H9 (cell line): ENCODE results near the gene PLBD1. TPM values are rescaled to one million over a fixed set of nuclear protein-coding genes. Genes with fewer than 3 reads are reported as not detected.
A peak's percentile ranks its signal among the peaks of the same experiment; 100 is the strongest.

Source experiments
- DNase-seq: peaks from one replicate; pipeline ENCODE4 v3.0.0-alpha.2; 2017
- H2AFZ ChIP-seq: one replicate; pipeline ENCODE4 v1.6.1; 2013; ENCODE audit warnings: mild to moderate bottlenecking, low read length, control low read depth, moderate library complexity
- H2AK5ac ChIP-seq: 2 replicates; pipeline ENCODE4 v1.6.1; 2013; ENCODE audit warnings: low read length, control low read depth, mixed read lengths; ENCODE audit not compliant: insufficient read length
- H2BK120ac ChIP-seq: one replicate; pipeline ENCODE4 v1.6.1; 2013; ENCODE audit warnings: low read depth, mild to moderate bottlenecking, low read length, control low read depth, inconsistent platforms; ENCODE audit not compliant: poor library complexity, severe bottlenecking
- H2BK12ac ChIP-seq: 2 replicates; pipeline ENCODE4 v1.6.1; 2013; ENCODE audit warnings: low read length, control low read depth, mixed read lengths, low read depth; ENCODE audit not compliant: insufficient read length
- H2BK15ac ChIP-seq: 2 replicates; pipeline ENCODE4 v1.6.1; 2013; ENCODE audit warnings: low read depth, low read length, control low read depth
- H2BK20ac ChIP-seq: one replicate; pipeline ENCODE4 v1.6.1; 2013; ENCODE audit warnings: low read depth, mild to moderate bottlenecking, low read length, control low read depth, inconsistent platforms; ENCODE audit not compliant: poor library complexity, severe bottlenecking
- H2BK5ac ChIP-seq: 2 replicates; pipeline ENCODE4 v1.6.1; 2013; ENCODE audit warnings: low read length, control low read depth, mixed read lengths; ENCODE audit not compliant: insufficient read length
- H3K14ac ChIP-seq: 2 replicates; pipeline ENCODE4 v1.6.1; 2013; ENCODE audit warnings: low read length, control low read depth; ENCODE audit not compliant: insufficient read depth
- H3K18ac ChIP-seq: 2 replicates; pipeline ENCODE4 v1.6.1; 2013; ENCODE audit warnings: low read depth, mild to moderate bottlenecking, mixed read lengths, low read length, control low read depth; ENCODE audit not compliant: insufficient read length
- H3K23ac ChIP-seq: 2 replicates; pipeline ENCODE4 v1.6.1; 2013; ENCODE audit warnings: low read length, control low read depth, mixed read lengths, low read depth; ENCODE audit not compliant: insufficient read length
- H3K23me2 ChIP-seq: 2 replicates; pipeline ENCODE4 v1.6.1; 2013; ENCODE audit warnings: low read depth, mild to moderate bottlenecking, mixed read lengths, low read length, control low read depth; ENCODE audit not compliant: insufficient read length, poor library complexity, severe bottlenecking
- H3K27ac ChIP-seq: 2 replicates; pipeline ENCODE4 v1.5.1; 2013; ENCODE audit warnings: low read length, control low read depth, mixed read lengths, low read depth; ENCODE audit not compliant: insufficient read length
- H3K27me3 ChIP-seq: 2 replicates; pipeline ENCODE4 v1.6.1; 2013; ENCODE audit warnings: low read length, control low read depth, inconsistent platforms; ENCODE audit not compliant: insufficient read depth
- H3K4ac ChIP-seq: 2 replicates; pipeline ENCODE4 v1.6.1; 2013; ENCODE audit warnings: low read depth, mild to moderate bottlenecking, control low read depth, inconsistent platforms, low read length, moderate library complexity
- H3K4me1 ChIP-seq: 2 replicates; pipeline ENCODE4 v1.6.1; 2013; ENCODE audit warnings: low read length, control low read depth, inconsistent platforms; ENCODE audit not compliant: insufficient read depth
- H3K4me2 ChIP-seq: 2 replicates; pipeline ENCODE4 v1.6.1; 2013; ENCODE audit warnings: low read length, control low read depth, mixed read lengths; ENCODE audit not compliant: insufficient read length, insufficient read depth
- H3K56ac ChIP-seq: 2 replicates; pipeline ENCODE4 v1.6.1; 2013; ENCODE audit warnings: low read depth, mild to moderate bottlenecking, mixed read lengths, low read length, control low read depth; ENCODE audit not compliant: insufficient read length
- H3K79me1 ChIP-seq: 2 replicates; pipeline ENCODE4 v1.6.1; 2013; ENCODE audit warnings: low read depth, mild to moderate bottlenecking, moderate library complexity, low read length, control low read depth, inconsistent platforms; ENCODE audit not compliant: insufficient read depth, poor library complexity, severe bottlenecking
- H3K79me2 ChIP-seq: 2 replicates; pipeline ENCODE4 v1.6.1; 2013; ENCODE audit warnings: low read length, control low read depth, inconsistent platforms; ENCODE audit not compliant: insufficient read depth
- H3K9ac ChIP-seq: 2 replicates; pipeline ENCODE4 v1.6.1; 2013; ENCODE audit warnings: low read length, control low read depth, mixed read lengths; ENCODE audit not compliant: insufficient read length; ENCODE audit errors: extremely low read depth
- H3K9me3 ChIP-seq: one replicate; pipeline ENCODE4 v1.6.1; 2013; ENCODE audit warnings: low read depth, low read length, inconsistent platforms; ENCODE audit not compliant: control insufficient read depth
- H3T11ph ChIP-seq: one replicate; pipeline ENCODE4 v1.6.1; 2013; ENCODE audit warnings: mild to moderate bottlenecking, low read length, control low read depth, inconsistent platforms
- H4K20me1 ChIP-seq: one replicate; pipeline ENCODE4 v1.6.1; 2013; ENCODE audit not compliant: control insufficient read depth, insufficient read length, insufficient read depth
- H4K5ac ChIP-seq: 2 replicates; pipeline ENCODE4 v1.6.1; 2013; ENCODE audit warnings: low read depth, mild to moderate bottlenecking, mixed read lengths, low read length, control low read depth; ENCODE audit not compliant: insufficient read length
- H4K8ac ChIP-seq: replicated peaks from 2 replicates; pipeline ENCODE4 v1.6.1; 2013; ENCODE audit warnings: low read length, control low read depth, mixed read lengths, low read depth; ENCODE audit not compliant: insufficient read length
- H4K91ac ChIP-seq: 2 replicates; pipeline ENCODE4 v1.6.1; 2013; ENCODE audit warnings: low read depth, mild to moderate bottlenecking, moderate library complexity, mixed read lengths, low read length, control low read depth; ENCODE audit not compliant: insufficient read length
- H3K27ac Mint-ChIP-seq, 3 experiments: 2 replicates in 2 of 3; 3 replicates in 1 of 3; pipeline ENCODE4 v1.8.0; 2020 to 2021; ENCODE audit warnings: mixed read lengths in 3 of 3, mild to moderate bottlenecking in 1 of 3, moderate library complexity in 1 of 3
- H3K27me3 Mint-ChIP-seq: 2 replicates; pipeline ENCODE4 v1.8.0; 2021; ENCODE audit warnings: low read depth, mild to moderate bottlenecking, moderate library complexity, mixed read lengths
- H3K36me3 Mint-ChIP-seq, 3 experiments: 2 replicates in 2 of 3; 3 replicates in 1 of 3; pipeline ENCODE4 v1.8.0; 2020 to 2021; ENCODE audit warnings: low read depth in 3 of 3, mixed read lengths in 3 of 3; ENCODE audit not compliant: insufficient read depth in 1 of 3
- H3K4me1 Mint-ChIP-seq, 2 experiments: 2 replicates each; pipeline ENCODE4 v1.8.0; 2020; ENCODE audit warnings: mixed read lengths in 2 of 2
- H3K4me3 Mint-ChIP-seq, 2 experiments: 2 replicates in 1 of 2; 3 replicates in 1 of 2; pipeline ENCODE4 v1.8.0; 2020 to 2021; ENCODE audit warnings: mild to moderate bottlenecking in 2 of 2, mixed read lengths in 2 of 2, moderate library complexity in 1 of 2
- H3K9me3 Mint-ChIP-seq, 2 experiments: 2 replicates in 1 of 2; 3 replicates in 1 of 2; pipeline ENCODE4 v1.8.0; 2020; ENCODE audit warnings: mild to moderate bottlenecking in 2 of 2, mixed read lengths in 2 of 2, moderate library complexity in 1 of 2
- CTCF ChIP-seq: fragments of 200-600 bp; sonication (generic); conservative IDR thresholded peaks from 3 replicates; pipeline ENCODE4 v1.8.0; 2021; ENCODE audit warnings: antibody characterized with exemption, mild to moderate bottlenecking
- WGBS: extraction: QIAGEN DNeasy Blood & Tissue Kit; methylation state at CpG from one replicate; pipeline ENCODE4 v1.1.7; 2013; ENCODE audit warnings: missing lambda C conversion rate, low lambda C conversion rate, mixed read lengths; ENCODE audit not compliant: insufficient read length; ENCODE audit errors: extremely low coverage; 5-methylcytosine and 5-hydroxymethylcytosine counted together
- total RNA-seq: library from RNA; stranded (reverse); gene quantifications from 2 replicates; pipeline ENCODE4 v1.2.1, GENCODE V29; 2021

PLBD1 gene
- total RNA-seq, 1 experiment from 2014 or later = 15.5 TPM

GRCh38 chr12:14532152-14532551, 35.5 kb downstream of the PLBD1 start:
- Histone ChIP-seq H3K9ac (no peak overlapping the region), H2BK5ac (no peak overlapping the region), H3K9me3 (no peaks in the 10 kb centered on the region)

More at GRCh38 chr12:14532152-14532551, 35.5 kb downstream of the PLBD1 start:
- Histone ChIP-seq H3K27ac (no peak overlapping the region), H3K23ac (no peak overlapping the region), H4K5ac (no peak overlapping the region), H3K4me1 (no peaks in the 10 kb centered on the region), H2BK15ac (no peak overlapping the region), H2BK20ac (no peak overlapping the region), H2AFZ (no peak overlapping the region), H3K27me3 (no peaks in the 10 kb centered on the region), H4K8ac (no peak overlapping the region), H3K18ac (no peak overlapping the region), H3K4ac (no peak overlapping the region), H3T11ph (no peak overlapping the region), H3K79me1 (no peaks in the 10 kb centered on the region), H2AK5ac (no peak overlapping the region), H2BK12ac (no peak overlapping the region), H3K56ac (no peak overlapping the region), H4K20me1 (no peaks in the 10 kb centered on the region), H2BK120ac (no peak overlapping the region), H3K4me2 (no peak overlapping the region), H3K14ac (no peak overlapping the region), H3K79me2 (no peaks in the 10 kb centered on the region), H4K91ac (no peak overlapping the region), H3K23me2 (no peaks in the 10 kb centered on the region)
- Mint-ChIP-seq H3K36me3 (peaks cover 0 to 4% (median 0%) of the 10 kb centered on the region in 3 experiments; a peak in 2 of 7 replicates), H3K4me1 (peaks cover 8% of the 10 kb centered on the region in 2 experiments), H3K9me3 (no peaks in the 10 kb centered on the region; a peak in 2 of 5 replicates), H3K27ac (0 out of 7 replicates have a peak overlapping the region, but pooled peaks of 1 of the 3 experiments have one; percentile 46), H3K27me3 (no peaks in the 10 kb centered on the region), H3K4me3 (no peak overlapping the region)
- DNase-seq = no peak
- no CpG with 5 or more reads among the region's 10 CpGs for WGBS
- no peak for TF ChIP-seq CTCF
